ENCODE data around the gene MORN4.
"Not testable (repeated sequence)": the region's sequence is repeated elsewhere in the genome, so short reads cannot be mapped to it uniquely, and the experiment has no call there.

MORN4 gene

DNA sequence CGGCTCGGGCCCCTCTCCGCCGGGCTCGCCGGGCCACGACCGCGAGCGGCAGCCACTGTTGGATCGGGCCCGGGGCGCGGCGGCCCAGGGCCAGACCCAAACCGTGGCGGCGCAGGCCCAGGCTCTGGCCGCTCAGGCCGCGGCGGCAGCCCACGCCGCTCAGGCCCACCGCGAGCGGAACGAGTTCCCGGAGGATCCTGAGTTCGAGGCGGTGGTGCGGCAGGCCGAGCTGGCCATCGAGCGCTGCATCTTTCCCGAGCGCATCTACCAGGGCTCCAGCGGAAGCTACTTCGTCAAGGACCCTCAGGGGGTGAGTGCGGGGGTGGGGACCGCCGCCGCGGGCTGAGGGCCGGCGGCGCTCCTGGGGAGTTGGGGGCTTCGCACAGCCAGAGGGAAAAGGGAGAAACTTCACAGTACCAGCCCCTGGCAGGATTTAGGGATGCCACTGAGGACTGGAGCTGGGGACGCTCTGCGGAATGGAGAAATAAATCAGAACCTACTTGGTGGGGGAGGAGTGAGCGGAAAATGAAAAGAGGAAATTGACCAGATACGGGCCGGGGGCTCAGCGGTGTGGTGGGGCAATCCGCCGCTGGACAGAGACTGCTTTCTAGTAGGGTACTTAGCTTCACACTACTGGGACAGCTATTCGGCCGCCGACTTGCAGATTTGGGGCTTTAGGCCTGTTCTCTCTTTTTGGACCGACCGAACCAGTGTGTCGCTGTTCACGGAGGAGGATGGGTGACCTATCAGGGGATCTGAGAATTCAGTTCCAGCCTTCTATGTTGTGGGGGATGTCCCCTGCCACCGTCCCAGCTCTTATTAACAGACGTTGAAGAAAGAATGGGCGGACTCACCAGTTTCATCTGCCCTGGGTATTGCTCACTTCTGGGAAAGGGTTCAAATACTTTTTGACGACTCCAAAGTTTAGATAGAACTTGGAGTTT lies 7.8 kb upstream of the MORN4 start:
- no peak for DNase-seq (ENCODE audit: low spot score)

DNA sequence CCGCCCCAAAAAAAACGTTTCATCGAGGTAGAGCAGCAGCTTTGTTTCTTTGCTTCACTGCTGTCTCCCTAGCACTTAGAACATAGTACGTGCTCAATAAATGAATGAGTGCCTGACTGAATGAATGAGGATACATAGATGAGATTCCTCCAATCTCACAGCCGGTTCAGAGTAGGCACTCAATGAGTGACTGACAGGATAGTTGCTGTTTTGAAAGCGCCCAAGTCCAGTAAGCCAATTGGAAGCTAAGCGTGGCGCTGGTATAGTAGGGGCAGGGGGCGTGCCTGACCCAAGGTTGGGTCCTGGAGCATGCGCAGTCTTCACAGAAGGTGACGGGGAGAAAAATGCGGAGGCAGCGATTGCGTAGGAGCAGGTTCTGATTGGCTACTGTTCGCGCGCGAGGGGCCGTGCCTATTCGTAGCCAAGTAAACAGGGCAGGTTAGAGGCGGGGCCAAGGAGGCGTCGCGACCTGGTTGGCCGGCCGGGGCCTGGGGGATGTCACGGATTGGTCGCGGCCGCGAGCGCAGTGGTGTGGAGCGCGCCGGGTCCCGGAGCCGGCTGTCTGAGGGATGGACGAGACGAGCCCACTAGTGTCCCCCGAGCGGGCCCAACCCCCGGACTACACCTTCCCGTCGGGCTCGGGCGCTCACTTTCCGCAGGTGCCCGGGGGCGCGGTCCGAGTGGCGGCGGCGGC lies 7.0 kb upstream of the MORN4 start, which contains the start of gene PI4K2A:
Gene PI4K2A, plus strand, starts transcription at position 498 of the 694 bp plus-strand sequence. Its CDS starts 72 bp downstream, at position 570.
- peak; percentile 99 for DNase-seq (ENCODE audit: low spot score)

DNA sequence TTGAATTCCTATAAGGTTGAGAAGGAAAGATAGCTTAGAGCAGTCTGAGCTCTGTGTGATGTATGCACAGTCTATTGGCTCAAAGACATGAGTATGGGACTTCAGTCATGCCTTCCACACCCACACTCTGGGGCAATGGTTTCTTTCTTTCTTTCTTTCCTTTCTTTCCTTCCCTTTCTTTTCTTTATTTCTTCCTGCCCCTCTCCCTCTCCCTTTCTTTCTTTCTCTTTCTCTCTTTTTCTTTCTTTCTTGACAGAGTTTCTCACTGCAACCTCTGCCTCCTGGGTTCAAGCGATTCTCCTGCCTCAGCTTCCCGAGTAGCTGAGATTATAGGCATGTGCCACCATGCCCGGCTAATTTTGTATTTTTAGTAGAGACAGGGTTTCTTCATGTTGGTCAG lies 5.8 kb upstream of the MORN4 start:
- not testable (repeated sequence) for DNase-seq (ENCODE audit: low spot score)

DNA sequence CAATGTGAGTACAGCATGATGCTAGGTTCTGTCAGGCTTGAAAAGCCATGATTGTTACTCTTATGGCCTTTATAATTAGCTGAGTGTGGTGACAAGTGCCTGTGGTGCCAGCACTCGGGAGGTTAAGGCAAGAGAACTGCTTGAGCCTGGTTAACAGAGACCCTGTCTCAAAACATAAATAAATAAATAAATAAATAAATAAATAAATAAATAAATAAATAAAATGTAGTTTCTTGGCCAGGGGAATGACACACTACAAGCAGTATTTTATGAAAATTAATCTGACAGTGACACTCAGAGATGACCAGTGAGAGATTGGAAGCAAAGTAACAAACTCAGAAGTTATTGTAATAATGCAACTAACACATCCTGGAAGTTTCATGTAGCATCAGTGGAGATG lies 2.3 kb upstream of the MORN4 start:
- DNase-seq (ENCODE audit: low spot score), result no peak

DNA sequence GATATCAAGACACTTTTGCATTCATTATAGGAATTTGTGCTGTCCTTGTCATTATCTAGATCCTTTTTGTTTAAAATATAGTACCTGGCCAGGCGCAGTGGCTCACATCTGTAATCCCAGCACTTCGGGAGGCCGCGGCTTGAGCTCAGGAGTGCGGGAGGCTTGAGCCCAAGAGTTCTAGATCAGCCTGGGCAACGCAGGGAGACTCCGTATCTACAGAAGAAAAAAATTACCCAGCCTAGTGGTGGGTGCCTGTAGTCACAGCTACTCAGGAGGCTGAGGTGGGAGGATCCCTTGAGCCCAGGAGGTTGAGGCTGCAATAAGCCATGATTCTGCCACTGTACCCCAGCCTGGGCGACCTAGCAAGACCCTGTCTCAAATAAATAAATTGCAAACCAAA lies 621 bp upstream of the MORN4 start:
- no peak for DNase-seq (ENCODE audit: low spot score)

DNA sequence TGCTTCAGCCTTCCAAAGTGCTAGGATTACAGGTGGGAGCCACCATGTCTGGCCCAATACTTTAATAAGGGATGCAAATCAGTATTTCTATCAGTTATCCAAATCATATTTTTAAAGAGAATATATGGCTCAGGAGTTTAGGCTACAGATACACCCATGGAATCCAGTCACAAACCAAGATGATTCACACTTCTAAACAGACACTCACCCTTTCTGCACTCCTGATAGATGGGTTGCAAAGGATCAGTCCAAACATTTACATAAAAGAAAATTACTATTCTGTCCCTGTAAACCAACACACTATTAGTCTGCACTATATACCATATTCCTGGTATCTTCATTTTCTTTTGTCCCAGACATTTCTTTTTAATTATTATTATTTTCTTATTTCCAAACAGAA lies 2.2 kb downstream of the MORN4 start:
- no peak for DNase-seq (ENCODE audit: low spot score)

DNA sequence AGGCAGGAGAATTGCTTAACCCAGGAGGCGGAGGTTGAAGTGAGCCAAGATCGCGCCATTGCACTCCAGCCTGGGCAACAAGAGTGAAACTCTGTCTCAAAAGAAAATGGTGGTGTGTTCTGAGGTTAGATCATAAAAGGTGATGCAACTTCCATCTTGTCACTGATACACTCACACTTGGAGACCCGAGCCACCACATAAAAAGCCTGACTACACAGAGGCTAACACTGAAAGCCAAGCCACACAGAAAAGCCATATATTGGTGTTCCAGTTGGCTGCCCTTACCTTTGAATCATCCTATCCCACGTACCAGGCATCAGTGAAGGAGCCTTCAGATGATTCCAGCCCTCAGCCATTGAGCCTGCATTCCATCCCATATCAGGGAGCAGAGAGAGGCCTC lies 4.0 kb downstream of the MORN4 start:
- DNase-seq (ENCODE audit: low spot score), result no peak

DNA sequence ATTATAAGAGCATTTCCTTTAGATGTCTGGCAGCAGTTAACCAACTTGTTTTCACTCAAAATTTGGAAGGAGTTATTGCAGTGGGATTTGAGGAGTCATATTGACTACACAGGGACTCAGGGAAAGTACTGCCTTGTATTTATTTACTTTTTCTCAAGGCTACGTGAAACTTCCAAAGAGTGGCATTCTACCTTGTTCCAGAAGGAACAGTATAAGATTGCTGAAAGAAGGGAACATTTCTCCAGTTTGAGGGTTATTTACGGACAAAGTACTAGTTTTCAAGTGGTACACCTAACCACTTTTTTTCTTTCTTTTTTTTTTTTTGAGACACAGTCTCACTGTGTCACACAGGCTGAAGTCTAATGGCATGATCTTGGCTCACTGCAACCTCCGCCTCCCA lies 5.1 kb downstream of the MORN4 start:
- no peak for DNase-seq (ENCODE audit: low spot score)

DNA sequence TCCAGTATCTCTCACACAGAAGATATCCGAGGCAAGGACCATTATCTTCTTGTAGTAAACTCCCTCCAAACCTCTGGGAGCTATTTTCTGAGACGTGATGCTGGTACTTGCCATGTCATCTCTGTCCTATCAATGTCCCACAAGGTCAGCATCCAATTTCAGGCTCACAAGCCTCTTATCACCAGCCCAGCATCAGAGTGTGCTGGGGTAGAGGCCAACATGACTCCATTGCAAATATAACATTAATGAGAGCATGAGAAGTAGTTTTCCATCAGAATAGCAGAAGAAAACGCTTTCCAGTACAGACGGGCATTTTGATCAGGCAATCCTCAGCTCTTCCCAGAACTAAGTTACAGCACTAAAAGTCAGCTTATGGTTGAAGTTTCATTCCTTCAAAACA lies 5.6 kb downstream of the MORN4 start:
- DNase-seq (ENCODE audit: low spot score), result no peak

DNA sequence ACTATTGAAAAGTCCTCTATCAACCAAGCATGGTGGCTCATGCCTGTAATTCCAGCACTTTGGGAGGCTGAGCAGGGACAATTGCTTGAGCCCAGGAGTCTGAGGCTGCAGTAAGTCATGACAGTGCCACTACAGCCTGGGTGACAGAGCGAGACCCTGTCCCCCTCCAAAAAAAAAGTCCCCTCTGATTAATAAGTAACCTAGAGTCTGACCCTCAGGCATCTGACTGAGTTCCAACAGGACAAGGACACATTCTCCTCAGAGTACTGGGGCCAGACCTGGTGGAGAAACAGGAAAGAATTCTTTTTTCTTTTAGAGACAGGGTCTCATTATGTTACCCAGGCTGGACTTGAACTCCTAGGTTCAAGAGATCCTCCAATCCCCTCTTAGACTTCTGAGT lies 10.0 kb downstream of the MORN4 start:
- DNase-seq (ENCODE audit: low spot score), result no peak

DNA sequence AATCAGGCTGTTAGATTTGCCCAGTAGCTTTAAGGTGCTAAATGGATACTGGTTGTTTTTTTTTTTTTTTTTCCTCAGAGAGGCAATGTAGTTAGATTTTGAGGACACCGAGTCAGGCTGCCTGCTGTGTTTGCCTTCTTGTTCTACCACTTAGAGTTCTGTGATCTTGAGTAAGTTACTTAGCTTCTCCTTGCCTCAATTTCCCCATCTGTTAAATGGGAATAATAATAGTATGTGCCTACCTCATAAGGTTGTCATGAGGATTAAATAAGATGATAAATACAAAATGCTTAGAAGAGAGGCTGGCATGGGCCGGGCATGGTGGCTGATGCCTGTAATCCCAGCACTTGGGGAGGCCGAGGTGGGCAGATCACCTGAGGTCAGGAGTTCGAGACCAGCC lies 14.6 kb downstream of the MORN4 start:
- no peak for DNase-seq (ENCODE audit: low spot score)

DNA sequence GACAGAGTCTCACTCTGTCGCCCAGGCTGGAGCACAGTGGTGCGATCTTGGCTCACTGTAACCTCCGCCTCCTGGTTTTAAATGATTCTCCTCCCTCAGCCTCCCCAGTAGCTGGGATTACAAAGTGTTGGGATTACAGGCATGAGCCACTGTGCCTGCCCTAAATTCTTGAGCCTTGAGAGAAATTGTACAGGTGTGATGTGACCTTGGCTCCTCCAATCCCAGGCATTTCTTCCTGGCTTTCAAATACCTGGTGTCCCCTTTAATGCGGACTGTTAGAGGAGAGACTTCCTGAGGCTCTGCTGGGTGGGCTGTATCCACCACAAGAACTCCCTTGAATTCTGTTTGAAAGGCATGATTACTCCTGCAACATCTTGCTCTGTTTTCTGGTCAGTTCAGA lies 15.0 kb downstream of the MORN4 start:
- no peak for DNase-seq (ENCODE audit: low spot score)

DNA sequence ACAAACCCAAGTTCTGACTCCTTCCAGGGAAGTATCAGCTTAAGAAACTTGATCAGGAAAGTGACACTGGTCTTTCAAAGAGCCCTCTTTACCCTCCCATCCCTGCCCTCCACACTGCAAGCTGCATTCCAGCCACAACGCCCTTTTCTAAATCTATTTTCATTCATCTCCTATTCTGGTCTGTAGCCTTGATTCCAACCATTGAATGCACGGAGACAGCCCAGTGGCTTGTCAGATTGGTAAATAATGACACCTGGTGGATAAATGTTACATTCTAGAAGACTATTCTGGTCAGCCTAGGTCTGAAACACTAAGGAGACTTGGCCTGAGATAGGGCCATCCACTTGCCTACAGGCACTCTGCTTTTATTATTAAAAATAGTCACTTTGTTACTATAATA lies 20.9 kb downstream of the MORN4 start:
- DNase-seq (ENCODE audit: low spot score), result no peak

DNA sequence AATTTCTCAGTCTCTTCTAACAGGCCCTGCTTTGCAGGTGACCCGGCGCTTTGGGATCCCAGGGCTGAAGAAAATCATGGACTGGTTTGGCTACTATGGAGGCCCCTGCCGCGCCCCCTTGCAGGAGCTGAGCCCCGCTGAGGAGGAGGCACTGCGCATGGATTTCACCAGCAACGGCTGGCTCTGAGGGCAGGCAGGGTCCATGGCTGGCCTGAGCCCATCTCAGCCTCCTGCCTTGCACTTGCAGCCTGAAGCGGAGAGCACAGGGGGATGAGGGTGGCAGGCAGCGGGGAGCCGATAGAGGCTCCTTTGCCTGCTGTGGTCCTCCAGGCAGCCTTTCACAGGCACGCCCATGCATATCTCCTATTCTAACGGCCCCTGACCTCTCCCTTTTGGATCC lies 21.8 kb downstream of the MORN4 start:
- no peak for DNase-seq (ENCODE audit: low spot score)

DNA sequence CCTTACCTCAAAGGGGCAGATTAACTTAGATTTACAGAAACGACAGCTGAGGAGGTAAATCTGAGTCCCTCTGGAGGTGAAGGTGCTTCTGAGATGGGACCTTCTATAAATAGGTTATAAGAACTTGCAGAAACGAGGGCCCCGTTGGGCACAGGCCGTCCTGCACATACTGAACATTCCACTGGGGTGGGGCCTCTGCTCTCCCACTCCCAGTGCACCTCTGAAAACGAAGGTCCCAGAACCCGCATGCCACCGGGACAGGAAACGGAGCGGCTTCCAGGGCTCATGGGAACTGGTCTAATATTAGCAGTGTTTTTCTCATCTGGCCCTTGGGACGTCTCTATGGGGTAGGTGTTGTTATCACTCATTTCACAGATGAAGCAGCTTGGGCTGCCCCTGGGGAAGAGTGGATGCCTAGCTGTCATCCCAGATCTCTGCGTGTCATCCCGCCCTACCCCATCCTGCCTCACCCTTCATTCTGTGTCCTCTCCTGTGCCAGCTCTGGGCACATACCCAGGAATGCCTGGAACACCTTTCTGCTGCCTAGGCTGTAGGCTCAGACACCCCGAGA lies 24.2 kb downstream of the MORN4 start:
- DNase-seq (ENCODE audit: low spot score), result no peak

DNA sequence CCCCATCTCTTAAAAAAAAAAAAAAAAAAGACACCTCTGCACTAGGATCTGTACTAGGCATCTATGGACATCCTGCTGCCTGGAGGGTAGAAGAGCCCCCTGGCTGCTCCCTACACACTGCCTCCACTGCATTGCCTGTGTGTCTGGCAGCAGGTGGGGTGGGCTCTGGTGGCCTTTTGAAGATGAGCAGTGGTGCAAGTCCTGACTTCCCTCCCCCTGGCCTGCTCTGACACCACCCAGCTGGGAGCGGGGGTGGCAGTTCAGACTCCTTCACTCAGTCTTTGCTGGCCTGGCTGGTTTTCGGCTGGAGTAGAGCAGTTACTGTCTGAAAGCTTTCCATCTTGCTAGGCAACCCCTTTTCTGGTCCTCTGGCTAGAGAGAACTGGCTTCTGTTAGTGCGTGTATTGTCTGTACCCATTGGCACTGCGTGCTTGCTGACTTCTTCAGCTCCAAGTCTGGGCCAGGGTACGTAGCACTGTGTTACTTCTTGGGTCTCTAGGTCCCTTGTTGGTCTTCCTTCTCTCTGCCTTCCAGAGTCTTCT lies 26.1 kb downstream of the MORN4 start:
- DNase-seq (ENCODE audit: low spot score), result no peak

DNA sequence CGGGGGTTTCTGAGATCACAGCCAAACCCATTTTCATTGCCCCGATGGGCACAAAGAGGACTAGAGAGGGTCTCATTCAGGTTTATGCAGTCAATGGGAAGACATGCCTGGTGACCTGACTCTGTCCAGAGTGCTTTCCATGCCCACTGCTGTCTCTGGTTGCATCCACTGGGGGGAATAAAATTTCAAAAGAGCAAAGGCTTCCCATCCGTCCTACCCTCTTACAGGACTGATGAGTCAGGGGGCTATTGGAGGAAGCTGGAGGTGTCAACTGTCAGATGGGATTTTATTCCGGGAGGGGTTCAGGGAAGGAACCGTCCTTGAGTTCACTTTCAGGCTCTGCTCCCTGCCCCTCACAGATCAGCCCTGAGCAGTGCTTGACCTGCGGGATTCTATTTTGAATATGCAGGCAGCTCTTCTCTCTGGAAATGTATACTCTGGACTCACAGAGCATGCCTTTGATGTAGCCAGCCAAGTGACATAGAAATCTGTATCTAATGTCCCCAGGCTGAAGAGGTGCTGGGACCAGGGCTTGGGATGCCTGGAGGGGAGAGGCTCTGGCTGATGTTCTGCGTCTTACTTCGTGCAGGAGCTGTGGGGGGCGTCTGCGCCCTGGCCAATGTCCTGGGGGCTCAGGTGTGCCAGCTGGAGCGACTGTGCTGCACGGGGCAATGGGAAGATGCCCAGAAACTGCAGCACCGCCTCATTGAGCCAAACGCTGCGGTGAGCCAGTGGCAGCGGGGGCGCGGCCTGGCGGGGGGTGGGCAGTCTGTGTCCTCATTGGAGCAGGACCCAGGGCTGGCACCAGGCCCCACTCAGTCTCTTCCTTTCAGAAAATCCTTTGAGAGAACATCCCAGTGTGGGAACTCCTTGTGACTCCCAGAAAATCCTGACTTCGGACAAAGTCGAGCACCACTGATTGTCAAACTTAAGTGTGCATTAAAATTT lies 31.8 kb downstream of the MORN4 start:
- no peak for DNase-seq (ENCODE audit: low spot score)

DNA sequence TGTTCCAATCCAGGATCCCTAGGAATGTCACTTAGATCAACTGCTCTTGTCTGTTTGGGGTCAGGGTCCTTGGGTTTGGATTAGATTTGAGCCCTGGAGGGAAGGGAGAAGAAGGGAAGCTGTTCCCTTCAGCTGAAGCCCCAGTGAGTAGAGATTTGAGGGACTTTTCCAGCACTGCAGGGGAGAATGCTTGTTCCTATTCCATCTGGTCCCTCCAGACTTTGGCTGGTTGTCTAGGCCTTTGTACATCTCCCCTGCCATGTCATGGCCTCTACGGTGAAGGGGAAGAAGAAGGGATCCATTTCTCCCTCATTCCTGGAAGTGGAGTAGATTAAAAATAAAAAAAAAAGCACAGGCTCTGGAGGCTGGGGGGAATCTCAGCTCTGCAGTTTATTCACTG lies 32.7 kb downstream of the MORN4 start:
- DNase-seq (ENCODE audit: low spot score), result no peak

DNA sequence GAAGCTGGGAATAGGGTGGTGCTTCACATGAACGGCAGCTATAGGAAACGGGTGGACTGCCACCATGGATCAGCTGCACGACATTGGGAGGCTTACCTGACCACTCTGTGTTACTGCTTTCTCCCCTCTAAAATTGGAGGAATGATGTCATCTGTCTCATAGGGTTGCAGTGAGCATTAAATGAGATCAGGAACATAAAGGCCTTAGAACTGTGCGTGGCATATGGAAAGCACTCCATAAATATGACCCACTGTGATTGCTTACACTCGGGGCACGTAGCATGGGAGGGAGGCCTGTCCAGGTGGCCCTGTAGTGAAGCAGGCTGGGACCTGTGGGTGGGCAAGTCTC lies 34.1 kb downstream of the MORN4 start:
- no peak for DNase-seq (ENCODE audit: low spot score)

DNA sequence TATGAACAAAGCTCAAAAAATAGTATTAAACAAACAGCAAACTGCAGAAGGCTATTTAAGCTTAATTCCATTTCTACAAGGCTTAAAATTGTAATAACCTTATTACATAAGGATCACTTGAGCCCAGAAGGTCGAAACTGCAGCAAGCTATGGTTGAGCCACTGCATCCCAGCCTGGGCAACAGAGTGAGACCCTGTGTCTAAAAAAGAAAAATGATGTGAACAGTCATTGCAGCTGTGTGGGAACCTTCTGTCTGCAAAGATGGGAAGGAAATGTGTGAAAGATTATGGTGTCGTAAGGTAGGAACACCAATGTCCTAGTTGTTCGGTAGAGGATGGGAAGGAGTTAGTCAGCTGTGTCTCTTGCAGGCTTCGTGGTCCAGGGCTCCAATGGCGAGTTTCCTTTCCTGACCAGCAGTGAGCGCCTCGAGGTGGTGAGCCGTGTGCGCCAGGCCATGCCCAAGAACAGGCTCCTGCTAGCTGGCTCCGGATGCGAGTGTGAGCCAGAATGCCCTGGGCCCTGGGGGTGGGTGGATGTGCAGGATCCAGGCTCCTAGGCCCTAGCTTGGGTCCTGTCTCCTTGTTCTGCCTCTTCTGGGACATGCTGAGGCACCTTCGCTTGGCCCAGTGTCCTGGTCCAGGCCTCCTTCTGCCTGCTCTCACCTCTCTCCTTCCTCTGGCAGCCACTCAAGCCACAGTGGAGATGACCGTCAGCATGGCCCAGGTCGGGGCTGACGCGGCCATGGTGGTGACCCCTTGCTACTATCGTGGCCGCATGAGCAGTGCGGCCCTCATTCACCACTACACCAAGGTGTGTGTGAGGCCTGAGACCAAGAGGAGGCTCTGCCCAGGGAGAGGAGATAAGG lies 34.7 kb downstream of the MORN4 start:
- DNase-seq (ENCODE audit: low spot score), result no peak

DNA sequence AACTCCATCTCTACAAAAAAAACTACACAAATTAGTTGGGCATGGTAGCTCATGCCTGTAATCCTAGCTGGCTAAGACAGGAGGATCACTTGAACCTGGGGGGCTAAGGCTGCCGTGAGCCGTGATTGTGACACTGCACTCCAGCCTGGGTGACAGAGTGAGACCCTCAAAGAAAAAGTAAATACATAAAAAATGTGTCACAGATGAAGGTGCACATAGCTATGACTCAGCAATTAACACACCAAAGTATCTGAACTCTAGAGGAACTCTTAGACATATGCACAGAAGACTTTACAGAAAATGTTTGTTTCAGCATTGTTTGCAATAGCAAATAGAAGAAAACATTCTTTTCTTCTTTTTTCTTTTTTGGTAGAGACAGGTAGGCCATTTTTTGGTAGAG lies 35.5 kb downstream of the MORN4 start:
- no peak for DNase-seq (ENCODE audit: low spot score)
